ENCODE data around the gene ALDH6A1.

ALDH6A1 gene

GRCh38 chr14:74015963-74016362, 68.3 kb downstream of the ALDH6A1 start:
- FAIRE-seq (no peak), DNase-seq (ENCODE audit: insufficient read length, low spot score) (no peak)
- TF ChIP-seq, protein P1, sequence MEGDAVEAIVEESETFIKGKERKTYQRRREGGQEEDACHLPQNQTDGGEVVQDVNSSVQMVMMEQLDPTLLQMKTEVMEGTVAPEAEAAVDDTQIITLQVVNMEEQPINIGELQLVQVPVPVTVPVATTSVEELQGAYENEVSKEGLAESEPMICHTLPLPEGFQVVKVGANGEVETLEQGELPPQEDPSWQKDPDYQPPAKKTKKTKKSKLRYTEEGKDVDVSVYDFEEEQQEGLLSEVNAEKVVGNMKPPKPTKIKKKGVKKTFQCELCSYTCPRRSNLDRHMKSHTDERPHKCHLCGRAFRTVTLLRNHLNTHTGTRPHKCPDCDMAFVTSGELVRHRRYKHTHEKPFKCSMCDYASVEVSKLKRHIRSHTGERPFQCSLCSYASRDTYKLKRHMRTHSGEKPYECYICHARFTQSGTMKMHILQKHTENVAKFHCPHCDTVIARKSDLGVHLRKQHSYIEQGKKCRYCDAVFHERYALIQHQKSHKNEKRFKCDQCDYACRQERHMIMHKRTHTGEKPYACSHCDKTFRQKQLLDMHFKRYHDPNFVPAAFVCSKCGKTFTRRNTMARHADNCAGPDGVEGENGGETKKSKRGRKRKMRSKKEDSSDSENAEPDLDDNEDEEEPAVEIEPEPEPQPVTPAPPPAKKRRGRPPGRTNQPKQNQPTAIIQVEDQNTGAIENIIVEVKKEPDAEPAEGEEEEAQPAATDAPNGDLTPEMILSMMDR (IDR thresholded peaks at IDR 0.05; ENCODE audit: insufficient read depth, missing control alignments), result no peak

DNA sequence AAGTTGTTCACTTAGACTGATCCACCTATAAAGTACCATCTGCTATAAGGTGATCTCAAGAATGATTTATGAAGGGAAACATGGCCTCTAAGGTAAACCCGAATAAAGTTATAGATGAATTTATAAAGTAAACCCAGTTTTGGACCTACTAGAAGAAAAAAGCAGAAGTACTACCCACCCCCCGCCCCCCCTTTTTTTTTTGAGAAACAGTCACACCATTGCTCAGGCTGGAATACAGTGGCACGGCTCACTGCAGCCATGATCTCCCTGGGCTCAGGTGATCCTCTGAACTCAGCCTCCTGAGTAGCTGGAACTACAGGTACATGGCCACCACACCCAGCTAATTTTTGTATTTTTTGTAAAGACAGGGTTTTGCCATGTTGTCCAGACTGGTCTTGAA, 69.1 kb downstream of the ALDH6A1 start:
- FAIRE-seq (no peak), DNase-seq (ENCODE audit: insufficient read length, low spot score) (no peak)
- TF ChIP-seq, protein P1 (IDR thresholded peaks at IDR 0.05; ENCODE audit: insufficient read depth, missing control alignments), result no peak

GRCh38 chr14:74014299-74014698, 70.0 kb downstream of the ALDH6A1 start:
- TF ChIP-seq, protein P1 (IDR thresholded peaks at IDR 0.05; ENCODE audit: insufficient read depth, missing control alignments), result no peak
- DNase-seq (ENCODE audit: insufficient read length, low spot score), result no peak
- FAIRE-seq, result no peak

DNA sequence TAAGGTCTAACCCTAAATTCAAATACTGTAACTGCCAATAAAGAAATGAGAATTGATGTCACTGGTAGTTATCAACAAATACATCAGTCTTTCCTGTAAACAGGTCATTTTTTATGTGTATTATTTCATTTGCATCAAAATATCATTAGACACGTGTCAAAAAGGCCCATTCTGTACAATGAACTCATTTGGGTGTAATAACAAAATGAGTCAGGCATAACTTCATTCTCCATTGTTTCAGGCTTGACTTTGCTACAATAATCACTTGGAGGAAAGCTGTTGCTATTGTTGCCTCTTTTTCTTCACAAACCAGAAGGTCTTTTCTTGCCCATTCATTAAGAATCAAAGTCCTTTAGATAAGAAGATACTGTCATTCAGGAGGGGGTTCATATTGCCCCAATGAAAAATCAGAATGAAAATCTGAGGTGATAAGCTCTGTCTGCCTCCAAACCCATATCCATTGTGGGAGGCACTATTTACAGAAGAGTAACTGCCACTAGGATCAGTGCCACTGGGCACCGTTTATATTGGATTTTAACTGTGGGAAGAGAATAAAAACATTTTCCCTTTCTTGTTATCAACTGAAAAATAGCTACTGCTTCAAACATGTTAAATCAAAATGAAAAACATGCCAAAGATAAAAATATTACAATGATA, 75.3 kb downstream of the ALDH6A1 start:
- FAIRE-seq, result no peak
- no peak for DNase-seq (ENCODE audit: insufficient read length, low spot score)
- TF ChIP-seq, protein P1 (IDR thresholded peaks at IDR 0.05; ENCODE audit: insufficient read depth, missing control alignments), result no peak
